Measurements from ENCODE around the gene SLC38A10. TPM values are rescaled to one million over a fixed set of nuclear protein-coding genes. Genes with fewer than 3 reads are reported as not detected.

The SLC38A10 gene
- total RNA-seq, 1 experiment from 2014 or later = 43.8 TPM

DNA sequence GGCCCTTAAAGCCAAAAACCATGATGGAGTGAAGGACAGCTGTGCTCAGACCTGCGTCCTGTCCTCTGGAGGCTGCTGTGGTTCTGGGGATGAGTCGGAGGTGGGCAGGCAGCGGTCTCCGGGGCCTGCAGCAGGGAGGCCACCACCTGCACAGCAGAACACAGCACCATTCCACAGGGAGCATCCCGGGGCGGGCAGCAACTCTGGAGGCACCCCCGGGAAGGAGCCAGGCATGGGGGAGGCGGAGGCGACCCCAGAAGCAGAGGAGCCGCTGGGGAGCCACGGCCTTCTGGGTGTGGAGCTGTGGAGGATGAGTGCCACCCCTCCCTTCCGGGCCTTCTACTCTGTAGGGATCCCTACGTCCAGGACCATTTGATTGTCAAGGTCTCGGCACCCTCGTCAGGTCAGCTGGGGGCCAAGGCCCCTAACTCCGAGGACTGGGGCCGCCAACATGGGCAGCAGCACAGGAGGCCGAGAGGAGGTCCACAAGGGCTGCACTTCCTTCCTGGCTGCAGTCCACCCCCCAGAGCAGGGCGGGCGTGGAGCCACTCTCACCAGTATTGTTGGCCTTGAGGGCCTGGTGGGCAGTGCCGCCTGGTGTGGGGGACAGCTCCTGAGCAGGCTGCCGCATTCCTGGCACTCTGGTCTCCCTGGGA lies 96.2 kb downstream of the SLC38A10 start:
- H3K27ac ChIP-seq (ENCODE audit: insufficient read length, low read depth, low read length) = no peak overlapping the region
- H3K36me3 Mint-ChIP-seq (ENCODE audit: insufficient read depth in 1 of 3, low read depth in 3 of 3) = peaks cover 0 to 22% (median 13%) of the 10 kb centered on the region in 3 experiments; a peak in 5 of 7 replicates
- H2BK12ac ChIP-seq (ENCODE audit: insufficient read length, low read depth, low read length) = no peak overlapping the region
- H2AK5ac ChIP-seq (ENCODE audit: insufficient read length, low read length) = no peak overlapping the region
- no CpG with 5 or more reads among the region's 22 CpGs for WGBS (ENCODE audit: extremely low coverage, insufficient read length, low lambda C conversion rate)
- H2BK5ac ChIP-seq (ENCODE audit: insufficient read length, low read length) = no peak overlapping the region
- H3K9me3 Mint-ChIP-seq = no peaks in the 10 kb centered on the region
- H3K56ac ChIP-seq (ENCODE audit: insufficient read length, low read depth, low read length) = no peak overlapping the region
- H3K4me3 Mint-ChIP-seq = no peak overlapping the region
- H3K9ac ChIP-seq (ENCODE audit: extremely low read depth, insufficient read length, low read length) = no peak overlapping the region
- H4K20me1 ChIP-seq (ENCODE audit: control insufficient read depth, insufficient read depth, insufficient read length) = no peaks in the 10 kb centered on the region
- no peaks in the 10 kb centered on the region for H3K27me3 ChIP-seq (ENCODE audit: insufficient read depth, low read length)
- H3K14ac ChIP-seq (ENCODE audit: insufficient read depth, low read length) = no peak overlapping the region
- TF ChIP-seq, protein P1, sequence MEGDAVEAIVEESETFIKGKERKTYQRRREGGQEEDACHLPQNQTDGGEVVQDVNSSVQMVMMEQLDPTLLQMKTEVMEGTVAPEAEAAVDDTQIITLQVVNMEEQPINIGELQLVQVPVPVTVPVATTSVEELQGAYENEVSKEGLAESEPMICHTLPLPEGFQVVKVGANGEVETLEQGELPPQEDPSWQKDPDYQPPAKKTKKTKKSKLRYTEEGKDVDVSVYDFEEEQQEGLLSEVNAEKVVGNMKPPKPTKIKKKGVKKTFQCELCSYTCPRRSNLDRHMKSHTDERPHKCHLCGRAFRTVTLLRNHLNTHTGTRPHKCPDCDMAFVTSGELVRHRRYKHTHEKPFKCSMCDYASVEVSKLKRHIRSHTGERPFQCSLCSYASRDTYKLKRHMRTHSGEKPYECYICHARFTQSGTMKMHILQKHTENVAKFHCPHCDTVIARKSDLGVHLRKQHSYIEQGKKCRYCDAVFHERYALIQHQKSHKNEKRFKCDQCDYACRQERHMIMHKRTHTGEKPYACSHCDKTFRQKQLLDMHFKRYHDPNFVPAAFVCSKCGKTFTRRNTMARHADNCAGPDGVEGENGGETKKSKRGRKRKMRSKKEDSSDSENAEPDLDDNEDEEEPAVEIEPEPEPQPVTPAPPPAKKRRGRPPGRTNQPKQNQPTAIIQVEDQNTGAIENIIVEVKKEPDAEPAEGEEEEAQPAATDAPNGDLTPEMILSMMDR (conservative IDR thresholded peaks at IDR 0.05) = no peak
- no peak overlapping the region for H4K5ac ChIP-seq (ENCODE audit: insufficient read length, low read depth, low read length)
- no peaks in the 10 kb centered on the region for H3K23me2 ChIP-seq (ENCODE audit: insufficient read length, low read depth, low read length, poor library complexity, severe bottlenecking)
- H3K4me1 Mint-ChIP-seq = peaks cover 3% of the 10 kb centered on the region in 2 experiments; a peak in 2 of 4 replicates
- H3K4me2 ChIP-seq (ENCODE audit: insufficient read depth, insufficient read length, low read length) = no peak overlapping the region
- no peak overlapping the region for H4K8ac ChIP-seq (replicated peaks; ENCODE audit: insufficient read length, low read depth, low read length)
- DNase-seq = no peak
- H3K18ac ChIP-seq (ENCODE audit: insufficient read length, low read depth, low read length) = no peak overlapping the region
- no peak overlapping the region for H3K23ac ChIP-seq (ENCODE audit: insufficient read length, low read depth, low read length)
- H2BK15ac ChIP-seq (ENCODE audit: low read depth, low read length) = no peak overlapping the region
- H3K79me1 ChIP-seq (ENCODE audit: insufficient read depth, low read depth, low read length, poor library complexity, severe bottlenecking) = no peaks in the 10 kb centered on the region
- no peak overlapping the region for H2BK120ac ChIP-seq (ENCODE audit: low read depth, low read length, poor library complexity, severe bottlenecking)
- no peak overlapping the region for H3K4ac ChIP-seq (ENCODE audit: low read depth, low read length)
- no peaks in the 10 kb centered on the region for H3K4me1 ChIP-seq (ENCODE audit: insufficient read depth, low read length)
- H2BK20ac ChIP-seq (ENCODE audit: low read depth, low read length, poor library complexity, severe bottlenecking) = no peak overlapping the region
- H4K91ac ChIP-seq (ENCODE audit: insufficient read length, low read depth, low read length) = no peak overlapping the region
- no peak overlapping the region for H3T11ph ChIP-seq (ENCODE audit: low read length)
- H3K9me3 ChIP-seq (ENCODE audit: control insufficient read depth, low read depth, low read length) = no peaks in the 10 kb centered on the region
- H3K79me2 ChIP-seq (ENCODE audit: insufficient read depth, low read length) = no peaks in the 10 kb centered on the region
- H3K27me3 Mint-ChIP-seq (ENCODE audit: low read depth) = no peaks in the 10 kb centered on the region
- no peak overlapping the region for H2AFZ ChIP-seq (ENCODE audit: low read length)
- no peak overlapping the region for H3K27ac Mint-ChIP-seq

Data from H9 (cell line).